ENCODE data around the gene STX7.

GRCh38 chr6:132513831-132514545, 1.1 kb upstream of the STX7 start:
- TF ChIP-seq CTCF (IDR thresholded peaks at IDR 0.05) (no peak), EZH2 (IDR thresholded peaks at IDR 0.05) (no peak), EZH2phosphoT487 (IDR thresholded peaks at IDR 0.05) (no peak)

Data from neural progenitor cell (in vitro differentiated cells).